ENCODE data around the gene SPEF2.

DNA sequence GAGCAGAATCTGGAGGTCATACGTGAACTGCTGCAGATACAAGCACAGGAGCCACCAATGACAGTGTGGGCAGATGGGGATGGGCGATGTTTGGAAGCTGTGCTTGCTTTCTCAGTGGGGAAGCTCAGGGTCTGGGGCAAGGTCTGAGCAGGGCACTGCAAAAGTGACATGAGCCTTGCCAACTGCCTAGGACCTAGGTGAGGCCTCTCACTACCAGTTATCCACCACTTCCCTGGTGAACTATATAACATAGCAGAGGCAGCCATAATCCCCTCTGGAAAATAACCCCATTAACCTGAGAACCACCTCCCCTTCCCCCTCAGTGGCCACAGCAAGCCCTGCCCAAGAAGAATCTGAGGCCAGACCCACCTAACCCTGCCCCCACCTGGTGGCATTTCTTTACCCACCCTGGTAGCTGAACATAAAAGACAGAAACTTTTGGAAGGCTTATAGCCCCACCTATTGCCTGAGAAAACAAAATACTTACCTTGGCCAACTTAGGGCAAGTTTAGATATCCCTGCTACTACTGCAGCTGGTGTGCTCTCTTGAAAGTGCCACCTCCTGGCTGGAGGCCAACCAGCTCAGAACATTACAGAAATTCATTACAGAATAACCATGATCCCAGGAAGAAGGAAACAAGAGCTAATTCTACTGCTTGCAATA lies 18.8 kb upstream of the SPEF2 start:
- TF ChIP-seq, protein P1, sequence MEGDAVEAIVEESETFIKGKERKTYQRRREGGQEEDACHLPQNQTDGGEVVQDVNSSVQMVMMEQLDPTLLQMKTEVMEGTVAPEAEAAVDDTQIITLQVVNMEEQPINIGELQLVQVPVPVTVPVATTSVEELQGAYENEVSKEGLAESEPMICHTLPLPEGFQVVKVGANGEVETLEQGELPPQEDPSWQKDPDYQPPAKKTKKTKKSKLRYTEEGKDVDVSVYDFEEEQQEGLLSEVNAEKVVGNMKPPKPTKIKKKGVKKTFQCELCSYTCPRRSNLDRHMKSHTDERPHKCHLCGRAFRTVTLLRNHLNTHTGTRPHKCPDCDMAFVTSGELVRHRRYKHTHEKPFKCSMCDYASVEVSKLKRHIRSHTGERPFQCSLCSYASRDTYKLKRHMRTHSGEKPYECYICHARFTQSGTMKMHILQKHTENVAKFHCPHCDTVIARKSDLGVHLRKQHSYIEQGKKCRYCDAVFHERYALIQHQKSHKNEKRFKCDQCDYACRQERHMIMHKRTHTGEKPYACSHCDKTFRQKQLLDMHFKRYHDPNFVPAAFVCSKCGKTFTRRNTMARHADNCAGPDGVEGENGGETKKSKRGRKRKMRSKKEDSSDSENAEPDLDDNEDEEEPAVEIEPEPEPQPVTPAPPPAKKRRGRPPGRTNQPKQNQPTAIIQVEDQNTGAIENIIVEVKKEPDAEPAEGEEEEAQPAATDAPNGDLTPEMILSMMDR (IDR thresholded peaks at IDR 0.05; ENCODE audit: insufficient read depth, low read depth, low read length), result no peak
- TF ChIP-seq EZH2 (IDR thresholded peaks at IDR 0.05; ENCODE audit: insufficient read depth, low read length), result no peak

All from astrocyte (in vitro differentiated cells and primary cell).